Measurements from ENCODE around the gene POLR3G. TPM values are rescaled to one million over a fixed set of nuclear protein-coding genes. Genes with fewer than 3 reads are reported as not detected.
A peak's percentile ranks its signal among the peaks of the same experiment; 100 is the strongest.

POLR3G gene
- total and polyA plus RNA-seq, 2 of the 13 experiments (the other 11 are each of a cell fraction or from before 2014, with no cell fraction given) = 1.2 to 7.3 TPM

GRCh38 chr5:90472783-90473395 is 1.8 kb upstream of the POLR3G start:
- CTCF ChIA-PET (ENCODE audit: low intra/inter-chr PET ratio, low total read pairs) = no interaction called here
- in situ Hi-C loops (cut with HindIII; ENCODE audit: extremely low pct_ligation_motif_present, low pct_unique_long_range_greater_than_20kb) = no loop called here
- DNase-seq (ENCODE audit: low spot score) = no peak
- Histone ChIP-seq H3K4me3 (replicated peaks in 1 of 3; ENCODE audit: insufficient read depth in 1 of 3, low read depth in 2 of 3, low read length in 3 of 3) (peak overlapping the region; percentile 68 to 83 (median 81)), H3K36me3 (replicated peaks in 1 of 2; ENCODE audit: control insufficient read depth in 1 of 2, insufficient read depth in 2 of 2, low read length in 2 of 2) (no peaks in the 10 kb centered on the region), H3K27me3 (ENCODE audit: control insufficient read depth in 1 of 2, insufficient read depth in 2 of 2, low read length in 2 of 2) (no peaks in the 10 kb centered on the region), H3K9ac (ENCODE audit: insufficient read depth, low read depth, low read length) (peak overlapping the region; percentile 77), H3K4me2 (ENCODE audit: low read depth, low read length) (peak overlapping the region; percentile 89), H3K9me3 (ENCODE audit: low read length) (no peaks in the 10 kb centered on the region), H3K4me1 (ENCODE audit: insufficient read depth, low read length) (peaks cover 43% of the 10 kb centered on the region), H3K27ac (ENCODE audit: extremely low read length, insufficient read depth, low read length) (peak overlapping the region; percentile 94), H2AFZ (ENCODE audit: low read length) (peak overlapping the region; percentile 33), H3K79me2 (ENCODE audit: insufficient read depth, low read length) (peaks cover 20% of the 10 kb centered on the region), H4K20me1 (ENCODE audit: insufficient read depth, low read length) (no peaks in the 10 kb centered on the region)
- TSS peak; percentile 44 for BruUV-seq (replicated peaks)
- ATAC-seq = peak; percentile 9
- 12% methylated on average over 9 of the region's 9 CpGs for WGBS (ENCODE audit: low lambda C conversion rate)
- TF ChIP-seq MIXL1 (CRISPR knock-in tag; IDR thresholded peaks at IDR 0.05) = no peak
- TF ChIP-seq MAFF (IDR thresholded peaks at IDR 0.05; ENCODE audit: low read depth, low read length) = peak; percentile 98
- no peak for TF ChIP-seq YY1 (IDR thresholded peaks at IDR 0.05; ENCODE audit: insufficient read depth, insufficient replicate concordance, low read depth, low read length)
- no peak for TF ChIP-seq KMT2B (CRISPR knock-in tag; IDR thresholded peaks at IDR 0.05)
- TF ChIP-seq SOX13 (IDR thresholded peaks at IDR 0.05) = no peak
- TF ChIP-seq SOX13 (CRISPR knock-in tag; conservative IDR thresholded peaks at IDR 0.05 in 1 of 2, IDR thresholded peaks at IDR 0.05 in 1 of 2) = no peak
- TF ChIP-seq MAFK (conservative IDR thresholded peaks at IDR 0.05 in 1 of 2, IDR thresholded peaks at IDR 0.05 in 1 of 2; ENCODE audit: low read length in 2 of 2) = peak; percentile 97 to 99
- TF ChIP-seq SAP130 (CRISPR knock-in tag; IDR thresholded peaks at IDR 0.05; ENCODE audit: low read depth) = 0 out of 2 replicates have a peak, but pooled peaks have one; percentile 3
- 0 out of 2 replicates have a peak, but pooled peaks have one; percentile 4 for TF ChIP-seq RXRB (CRISPR knock-in tag; IDR thresholded peaks at IDR 0.05; ENCODE audit: borderline replicate concordance)
- intact Hi-C loops (cut with micrococcal nuclease; ENCODE audit: unreplicated experiment) = loop anchor here (5.0 kb wide), 1 partner anchor 909 kb away; the partner anchor contains the start of gene ARRDC3
- FAIRE-seq = peak; percentile 66
- POLR2A ChIA-PET = interaction anchor here (1.1 to 3.4 kb wide), 2 partner anchors 56 to 62 kb away, joined by 4 to 39 read pairs; partner anchors contain the start of gene CETN3

Data from HepG2 (cell line).